HEK293T (cell line): ENCODE results near the gene AXDND1.

Source experiments
- CTCF ChIA-PET: fragments of 350-600 bp; formaldehyde crosslinking; extraction: SDS; loops from one replicate; lab custom pipeline; 2021; ENCODE audit warnings: antibody characterized with exemption, inconsistent platforms; lab: Yijun Ruan, JAX
- POLR2A ChIA-PET: fragments of 350-600 bp; formaldehyde crosslinking; extraction: SDS; loops from one replicate; lab custom pipeline; 2020; ENCODE audit warnings: antibody characterized with exemption, inconsistent platforms; lab: Yijun Ruan, JAX
- DNase-seq: peaks from one replicate; pipeline ENCODE4 v3.0.0; 2012; ENCODE audit warnings: mixed read lengths; ENCODE audit errors: extremely low spot score
- ARNT ChIP-seq: fragments of 450-650 bp; IDR thresholded peaks from 2 replicates; pipeline ENCODE4 v1.6.1; 2017; ENCODE audit warnings: mild to moderate bottlenecking
- BHLHE40 ChIP-seq: fragments of 450-650 bp; IDR thresholded peaks from 2 replicates; pipeline ENCODE4 v1.6.1; 2016; ENCODE audit warnings: mild to moderate bottlenecking, moderate library complexity, borderline replicate concordance
- CTBP1 ChIP-seq: fragments of 450-650 bp; IDR thresholded peaks from 2 replicates; pipeline ENCODE4 v1.6.1; 2016; ENCODE audit warnings: borderline replicate concordance
- ELF4 ChIP-seq: fragments of 450-650 bp; IDR thresholded peaks from 2 replicates; pipeline ENCODE4 v1.6.1; 2017; ENCODE audit warnings: antibody characterized with exemption
- FOXA1 ChIP-seq: fragments of 450-650 bp; IDR thresholded peaks from 2 replicates; pipeline ENCODE4 v1.6.1; 2016; ENCODE audit warnings: mild to moderate bottlenecking
- FOXK2 ChIP-seq: fragments of 450-650 bp; IDR thresholded peaks from 2 replicates; pipeline ENCODE4 v1.6.1; 2016; ENCODE audit warnings: mild to moderate bottlenecking
- FOXM1 ChIP-seq: fragments of 450-650 bp; IDR thresholded peaks from 2 replicates; pipeline ENCODE4 v1.6.1; 2017; ENCODE audit warnings: mild to moderate bottlenecking, borderline replicate concordance
- HDGF ChIP-seq: fragments of 450-650 bp; IDR thresholded peaks from 2 replicates; pipeline ENCODE4 v1.6.1; 2017; ENCODE audit warnings: antibody characterized with exemption, borderline replicate concordance
- L3MBTL2 ChIP-seq: fragments of 450-650 bp; conservative IDR thresholded peaks from 2 replicates; pipeline ENCODE4 v1.6.1; 2016; ENCODE audit warnings: mild to moderate bottlenecking
- LEF1 ChIP-seq: fragments of 450-650 bp; IDR thresholded peaks from 2 replicates; pipeline ENCODE4 v1.6.1; 2017; ENCODE audit warnings: mild to moderate bottlenecking, borderline replicate concordance
- NFRKB ChIP-seq: fragments of 450-650 bp; IDR thresholded peaks from 2 replicates; pipeline ENCODE4 v1.6.1; 2016; ENCODE audit warnings: mild to moderate bottlenecking, moderate library complexity
- PKNOX1 ChIP-seq: fragments of 450-650 bp; IDR thresholded peaks from 2 replicates; pipeline ENCODE4 v1.6.1; 2016
- SP1 ChIP-seq: fragments of 450-650 bp; IDR thresholded peaks from 2 replicates; pipeline ENCODE4 v1.6.1; 2017
- SUZ12 ChIP-seq: fragments of 450-650 bp; IDR thresholded peaks from 2 replicates; pipeline ENCODE4 v1.6.1; 2016; ENCODE audit warnings: mild to moderate bottlenecking
- TARDBP ChIP-seq: fragments of 450-650 bp; IDR thresholded peaks from 2 replicates; pipeline ENCODE4 v1.6.1; 2016
- ZNF384 ChIP-seq: fragments of 450-650 bp; IDR thresholded peaks from 2 replicates; pipeline ENCODE4 v1.6.1; 2016

AXDND1 gene

GRCh38 chr1:179337288-179337687, 28.5 kb upstream of the AXDND1 start:
- no peak for DNase-seq
- TF ChIP-seq ZNF384, result no peak
- no peak for TF ChIP-seq PKNOX1
- no peak for TF ChIP-seq TARDBP
- TF ChIP-seq BHLHE40, result no peak
- TF ChIP-seq ARNT, result no peak
- no peak for TF ChIP-seq FOXA1
- no peak for TF ChIP-seq LEF1
- no peak for TF ChIP-seq NFRKB
- no peak for TF ChIP-seq FOXK2
- TF ChIP-seq SUZ12, result no peak
- no peak for TF ChIP-seq ELF4
- TF ChIP-seq CTBP1, result no peak
- no peak for TF ChIP-seq FOXM1
- no peak for TF ChIP-seq SP1
- no peak for TF ChIP-seq L3MBTL2
- TF ChIP-seq HDGF, result no peak
- POLR2A ChIA-PET, result no interaction called here
- CTCF ChIA-PET, result no interaction called here

GRCh38 chr1:179337942-179338560, 27.7 kb upstream of the AXDND1 start:
- POLR2A ChIA-PET, result no interaction called here
- TF ChIP-seq SP1 (no peak), L3MBTL2 (no peak), ARNT (no peak), CTBP1 (no peak), BHLHE40 (no peak), FOXA1 (no peak), FOXM1 (no peak), NFRKB (no peak), LEF1 (no peak), FOXK2 (no peak), ELF4 (no peak), HDGF (no peak)
- CTCF ChIA-PET, result no interaction called here
- no peak for DNase-seq

GRCh38 chr1:179340918-179341317, 24.9 kb upstream of the AXDND1 start:
- CTCF ChIA-PET, result no interaction called here
- TF ChIP-seq NFRKB (no peak), CTBP1 (no peak), SP1 (no peak), ZNF384 (no peak), SUZ12 (no peak), L3MBTL2 (no peak)
- DNase-seq, result no peak
- POLR2A ChIA-PET, result no interaction called here

GRCh38 chr1:179341943-179342547, 23.7 kb upstream of the AXDND1 start:
- CTCF ChIA-PET, result no interaction called here
- TF ChIP-seq PKNOX1 (no peak), NFRKB (no peak), FOXK2 (no peak), L3MBTL2 (no peak), ARNT (no peak), LEF1 (no peak), SP1 (no peak), ZNF384 (no peak), SUZ12 (no peak), TARDBP (no peak), BHLHE40 (no peak), CTBP1 (no peak), HDGF (no peak), ELF4 (no peak), FOXM1 (no peak)
- POLR2A ChIA-PET, result no interaction called here
- no peak for DNase-seq

- TF ChIP-seq CTBP1 (no peak), BHLHE40 (no peak), FOXK2 (no peak), L3MBTL2 (no peak)
- POLR2A ChIA-PET, result no interaction called here
- no peak for DNase-seq
- CTCF ChIA-PET, result no interaction called here
These were observed 22.9 kb upstream of the AXDND1 start for GRCh38 chr1:179342740-179343404.

GRCh38 chr1:179351281-179351680, 14.5 kb upstream of the AXDND1 start:
- CTCF ChIA-PET, result no interaction called here

More at GRCh38 chr1:179351281-179351680, 14.5 kb upstream of the AXDND1 start:
- TF ChIP-seq ARNT, result no peak
- TF ChIP-seq ELF4, result no peak
- no peak for TF ChIP-seq BHLHE40
- TF ChIP-seq FOXM1, result no peak
- TF ChIP-seq FOXA1, result no peak
- TF ChIP-seq SUZ12, result no peak
- TF ChIP-seq FOXK2, result no peak
- TF ChIP-seq PKNOX1, result no peak
- no peak for TF ChIP-seq LEF1
- TF ChIP-seq HDGF, result no peak
- no peak for TF ChIP-seq SP1
- no peak for TF ChIP-seq NFRKB
- TF ChIP-seq TARDBP, result no peak
- DNase-seq, result no peak
- POLR2A ChIA-PET, result no interaction called here
